ENCODE measurements around the gene LIMD2. TPM values are rescaled to one million over a fixed set of nuclear protein-coding genes. Genes with fewer than 3 reads are reported as not detected.
"Not testable (repeated sequence)": the region's sequence is repeated elsewhere in the genome, so short reads cannot be mapped to it uniquely, and the experiment has no call there.

LIMD2 gene
- 22.9 TPM for polyA plus RNA-seq (ENCODE audit: insufficient read length)
- long read RNA-seq, donor 1, transcript LIMD2-201 (5 exons, 3,193 nt): major isoform, 14 of 28 reads
- long read RNA-seq, donor 1, partial matches to known transcripts: 6 of 28 reads
- long read RNA-seq, donor 1, other reads (novel, unspliced or antisense): 0 of 28 reads
- long read RNA-seq, donor 2, transcript LIMD2-201 (5 exons, 3,193 nt): major isoform, 17 of 22 reads
- long read RNA-seq, donor 2, partial matches to known transcripts: 0 of 22 reads
- long read RNA-seq, donor 2, other reads (novel, unspliced or antisense): 0 of 22 reads
- long read RNA-seq, donor 3, transcript LIMD2-201 (5 exons, 3,193 nt): major isoform, 11 of 17 reads
- long read RNA-seq, donor 3, partial matches to known transcripts: 0 of 17 reads
- long read RNA-seq, donor 3, other reads (novel, unspliced or antisense): 0 of 17 reads
- long read RNA-seq, donor 4, partial matches to known transcripts: 0 of 3 reads
- long read RNA-seq, donor 4, other reads (novel, unspliced or antisense): 0 of 3 reads
- long read RNA-seq, donor 5, transcript LIMD2-201 (5 exons, 3,193 nt): major isoform, 21 of 45 reads
- long read RNA-seq, donor 5, partial matches to known transcripts: 16 of 45 reads
- long read RNA-seq, donor 5, other reads (novel, unspliced or antisense): 0 of 45 reads
- long read RNA-seq, donor 6, transcript LIMD2-201 (5 exons, 3,193 nt): major isoform, 17 of 48 reads
- long read RNA-seq, donor 6, transcript LIMD2-204 (2 exons, 760 nt): minor isoform, 5 of 48 reads
- long read RNA-seq, donor 6, partial matches to known transcripts: 21 of 48 reads
- long read RNA-seq, donor 6, other reads (novel, unspliced or antisense): 0 of 48 reads
- long read RNA-seq, donor 7, transcript LIMD2-201 (5 exons, 3,193 nt): major isoform, 13 of 43 reads
- long read RNA-seq, donor 7, partial matches to known transcripts: 19 of 43 reads
- long read RNA-seq, donor 7, other reads (novel, unspliced or antisense): 0 of 43 reads
- long read RNA-seq, donor 8, partial matches to known transcripts: 0 of 4 reads
- long read RNA-seq, donor 8, other reads (novel, unspliced or antisense): 0 of 4 reads

- DNase-seq: no peak
Measured at GRCh38 chr17:63699638-63700527, at the start of gene LIMD2. Gene LIMD2, minus strand, starts transcription at chr17:63700125. Its CDS starts 827 bp downstream, at chr17:63699298.

- peak; percentile 97 for DNase-seq
Measured at GRCh38 chr17:63741408-63742173, 41.7 kb upstream of the LIMD2 start, which contains the start of gene STRADA. Gene STRADA, minus strand, starts transcription at chr17:63741799. Its CDS starts 13,430 bp downstream, at chr17:63728369.

- DNase-seq: no peak
Measured at GRCh38 chr17:63741143-63741407, 41.1 kb upstream of the LIMD2 start.

- peak; percentile 4 for DNase-seq
Measured at GRCh38 chr17:63740464-63741142, 40.7 kb upstream of the LIMD2 start.

GRCh38 chr17:63735691-63736090 lies 35.8 kb upstream of the LIMD2 start:
- DNase-seq: no peak

- DNase-seq: no peak
Measured at GRCh38 chr17:63722403-63722802, 22.5 kb upstream of the LIMD2 start.

- DNase-seq: not testable (repeated sequence)
Measured at GRCh38 chr17:63720194-63720593, 20.3 kb upstream of the LIMD2 start.

- no peak for DNase-seq
Measured at GRCh38 chr17:63718988-63719387, 19.1 kb upstream of the LIMD2 start.

GRCh38 chr17:63716426-63716825 lies 16.5 kb upstream of the LIMD2 start:
- no peak for DNase-seq

GRCh38 chr17:63714550-63715277 lies 14.8 kb upstream of the LIMD2 start:
- DNase-seq: peak; percentile 56

- DNase-seq: no peak
Measured at GRCh38 chr17:63709110-63709509, 9.2 kb upstream of the LIMD2 start.

- no peak for DNase-seq
Measured at GRCh38 chr17:63707151-63707550, 7.2 kb upstream of the LIMD2 start.

GRCh38 chr17:63706336-63707082 lies 6.6 kb upstream of the LIMD2 start:
- no peak for DNase-seq

GRCh38 chr17:63705657-63706056 lies 5.7 kb upstream of the LIMD2 start:
- no peak for DNase-seq

- no peak for DNase-seq
Measured at GRCh38 chr17:63704836-63705235, 4.9 kb upstream of the LIMD2 start.

- DNase-seq: no peak
Measured at GRCh38 chr17:63704259-63704576, 4.3 kb upstream of the LIMD2 start.

- no peak for DNase-seq
Measured at GRCh38 chr17:63703556-63704258, 3.8 kb upstream of the LIMD2 start.

GRCh38 chr17:63703029-63703428 lies 3.1 kb upstream of the LIMD2 start:
- DNase-seq: no peak

GRCh38 chr17:63702721-63703015 lies 2.7 kb upstream of the LIMD2 start:
- DNase-seq: no peak

All from left kidney (tissue), 8 donors.